Kidney (tissue), 14 donors: ENCODE results near the gene SH2D4B. TPM values are rescaled to one million over a fixed set of nuclear protein-coding genes. Genes with fewer than 3 reads are reported as not detected.

ENCODE experiments used
- DNase-seq, 5 donors: peaks; one replicate each; pipeline ENCODE4 v3.0.0-alpha.2; 2013 to 2020
- FAIRE-seq: peaks from 2 replicates; lab custom pipeline; 2012; peaks lifted over from hg19 to GRCh38; lab: Jason Lieb, UNC
- H3K27ac ChIP-seq, 2 donors: one replicate each; pipeline ENCODE4 v1.7.0; 2013; ENCODE audit warnings: low read depth in 2 of 2, low read length in 2 of 2, inconsistent platforms in 1 of 2
- H3K27me3 ChIP-seq: one replicate; pipeline ENCODE4 v1.7.1; 2013; ENCODE audit warnings: low read length, inconsistent platforms; ENCODE audit not compliant: control insufficient read depth, insufficient read depth
- H3K36me3 ChIP-seq, 3 donors: one replicate each; pipeline versions ENCODE4 v1.7.0 to v1.7.1; 2013; ENCODE audit warnings: low read length in 3 of 3, control low read depth in 1 of 3, inconsistent platforms in 1 of 3; ENCODE audit not compliant: insufficient read depth in 3 of 3, control insufficient read depth in 2 of 3
- H3K4me1 ChIP-seq, 3 donors: one replicate each; pipeline versions ENCODE4 v1.7.0 to v1.7.1; 2013; ENCODE audit warnings: low read length in 3 of 3, inconsistent platforms in 1 of 3, low read depth in 1 of 3; ENCODE audit not compliant: control insufficient read depth in 2 of 3, insufficient read depth in 2 of 3
- H3K4me3 ChIP-seq, 3 donors: one replicate each; pipeline versions ENCODE4 v1.7.0 to v1.8.1; 2013; ENCODE audit warnings: low read length in 3 of 3, control low read depth in 1 of 3, inconsistent platforms in 1 of 3
- H3K9ac ChIP-seq, 3 donors: one replicate each; pipeline versions ENCODE4 v1.7.0 to v1.7.1; 2013; ENCODE audit warnings: low read length in 3 of 3, control low read depth in 1 of 3, inconsistent platforms in 1 of 3
- H3K9me3 ChIP-seq, 3 donors: one replicate each; pipeline versions ENCODE4 v1.7.0 to v1.7.1; 2013; ENCODE audit warnings: low read length in 3 of 3, control low read depth in 1 of 3, inconsistent platforms in 1 of 3; ENCODE audit not compliant: control insufficient read depth in 2 of 3, insufficient read depth in 1 of 3
- CTCF ChIP-seq: IDR thresholded peaks from 3 replicates; pipeline ENCODE4 v1.5.1; 2012; ENCODE audit warnings: mild to moderate bottlenecking, moderate library complexity, borderline replicate concordance; ENCODE audit not compliant: insufficient read depth; ENCODE audit errors: extremely low read depth
- intact Hi-C: fragments of 100-400 bp; cut with DNase I; formaldehyde crosslinking; loops from one replicate; pipeline ENCODE4 v1.11.1; 2022
- polyA plus RNA-seq: library from polyadenylated mRNA; stranded (reverse); fragments of 350-450 nt; fragmentation: Illumina TruSeq; extraction: RNeasy Lipid Tissue Mini Kit (QIAGEN cat#74804); gene quantifications from one replicate; pipeline ENCODE4 v1.2.3, GENCODE V29; 2014; ENCODE audit warnings: low read depth, low replicate concordance; ENCODE audit not compliant: insufficient read depth
- total RNA-seq: library from RNA; stranded (reverse); fragmentation: NEBNext Ultra II Directional; extraction: Animal tissue kit (Norgen Biotek cat#: 25700); gene quantifications from one replicate; pipeline ENCODE4 v1.2.1, GENCODE V29; 2021
- donor health status: control.
- donor health status: control.
- donor health status: control.
- donor health status: control.
- donor health status: control.
- donor health status: DM: yes; HTN: yes; CAD: no.
- donor health status: Normal renal cell carcinoma (clear cell type).

Gene SH2D4B
- total and polyA plus RNA-seq, 2 donors from 2014 or later = 0.09 TPM; not detected in 1

- Histone ChIP-seq H3K27ac (no peak overlapping the region), H3K36me3 (no peaks in the 10 kb centered on the region), H3K4me1 (no peaks in the 10 kb centered on the region), H3K9ac (no peak overlapping the region), H3K9me3 (no peaks in the 10 kb centered on the region), H3K27me3 (no peaks in the 10 kb centered on the region), H3K4me3 (no peak overlapping the region)
- intact Hi-C loops = no loop called here
- no peak for TF ChIP-seq CTCF
- DNase-seq = no peak
- no peak for FAIRE-seq
Observed at GRCh38 chr10:80598951-80599350, 61.2 kb downstream of the SH2D4B start.

DNA sequence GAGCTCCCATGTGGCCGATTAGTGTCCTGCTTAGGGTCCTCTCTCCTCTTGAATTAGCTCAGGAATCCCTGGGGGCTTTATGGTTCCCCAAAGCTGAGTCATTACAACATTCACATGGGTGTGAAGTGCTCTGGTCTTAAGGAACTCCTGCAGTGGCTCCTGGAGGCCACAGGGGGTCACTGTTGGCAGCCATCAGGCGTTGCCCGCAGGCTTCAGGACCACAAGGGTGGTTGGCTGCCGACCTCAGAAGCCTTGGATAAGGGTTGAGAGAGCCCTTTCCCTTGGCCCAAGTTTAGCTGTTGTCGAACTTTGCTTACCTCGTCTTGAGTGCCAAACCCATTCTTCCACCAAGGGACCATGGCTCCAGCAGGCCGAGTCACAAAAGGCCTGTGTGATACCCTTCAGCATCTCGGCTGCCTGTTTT is 61.7 kb downstream of the SH2D4B start:
- no peaks in the 10 kb centered on the region for H3K36me3 ChIP-seq
- no peaks in the 10 kb centered on the region for H3K9me3 ChIP-seq
- intact Hi-C loops = no loop called here
- H3K4me3 ChIP-seq = no peak overlapping the region
- TF ChIP-seq CTCF = no peak
- H3K27ac ChIP-seq = no peak overlapping the region
- no peaks in the 10 kb centered on the region for H3K27me3 ChIP-seq
- peak in 3 of 5 donors; percentile 65 to 84 (median 78) for DNase-seq
- no peaks in the 10 kb centered on the region for H3K4me1 ChIP-seq
- no peak overlapping the region for H3K9ac ChIP-seq
- FAIRE-seq = no peak

DNA sequence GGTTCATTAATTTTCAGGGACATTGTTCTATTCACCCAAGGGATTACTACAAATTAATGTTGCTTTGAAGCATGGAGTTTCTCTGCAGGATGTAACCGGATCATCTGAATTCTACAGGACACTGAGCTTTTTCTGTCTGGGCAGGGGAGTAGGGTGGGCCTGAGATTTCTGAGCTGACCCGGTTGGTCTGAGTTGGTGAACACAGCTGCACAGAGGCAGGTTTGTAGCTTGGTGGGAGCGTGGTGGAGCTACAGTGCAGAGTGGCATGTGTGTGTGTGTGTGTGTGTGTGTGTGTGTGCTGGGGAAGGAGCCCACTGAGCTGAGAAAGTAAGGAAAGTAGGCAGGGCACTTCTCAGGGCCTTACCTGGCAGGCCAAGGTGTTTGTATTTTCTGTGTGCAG is 62.6 kb downstream of the SH2D4B start:
- no peak for TF ChIP-seq CTCF
- DNase-seq = peak in 3 of 5 donors; percentile 61 to 73 (median 68)
- Histone ChIP-seq H3K4me1 (no peaks in the 10 kb centered on the region), H3K27me3 (no peaks in the 10 kb centered on the region), H3K4me3 (no peak overlapping the region), H3K9me3 (no peaks in the 10 kb centered on the region), H3K27ac (no peak overlapping the region), H3K36me3 (no peaks in the 10 kb centered on the region), H3K9ac (no peak overlapping the region)
- FAIRE-seq = no peak
- intact Hi-C loops = no loop called here

DNA sequence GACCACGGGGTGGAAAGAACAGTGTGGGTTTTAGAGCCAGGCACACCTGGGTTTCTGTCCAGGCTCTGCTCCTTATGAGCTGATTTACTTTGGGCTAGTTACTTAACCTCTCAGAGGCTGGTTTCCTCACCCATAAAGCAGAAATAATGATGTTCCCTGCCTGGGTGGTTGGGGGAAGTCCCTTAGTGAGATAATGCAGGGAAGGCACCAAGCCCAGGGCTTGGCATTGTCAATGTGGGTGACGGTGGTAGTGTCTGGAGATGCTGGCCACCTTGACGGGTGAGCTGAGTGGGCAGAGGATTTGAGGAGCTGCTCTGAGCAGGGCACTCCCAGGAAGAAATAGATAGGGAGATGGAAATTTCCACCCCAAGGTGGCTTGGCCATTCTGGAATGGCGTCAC is 65.2 kb downstream of the SH2D4B start:
- DNase-seq = no peak
- intact Hi-C loops = no loop called here
- TF ChIP-seq CTCF = no peak
- H3K36me3 ChIP-seq = no peaks in the 10 kb centered on the region
- no peak overlapping the region for H3K27ac ChIP-seq
- H3K9ac ChIP-seq = no peak overlapping the region
- H3K4me1 ChIP-seq = no peaks in the 10 kb centered on the region
- no peaks in the 10 kb centered on the region for H3K27me3 ChIP-seq
- no peak for FAIRE-seq
- H3K4me3 ChIP-seq = no peak overlapping the region
- H3K9me3 ChIP-seq = no peaks in the 10 kb centered on the region
